ENCODE measurements around the gene FSCN2. TPM values are rescaled to one million over a fixed set of nuclear protein-coding genes. Genes with fewer than 3 reads are reported as not detected.

Gene FSCN2
- total RNA-seq, 6 experiments from 2014 or later: 0.71 to 1.4 (median 0.99) TPM

DNA sequence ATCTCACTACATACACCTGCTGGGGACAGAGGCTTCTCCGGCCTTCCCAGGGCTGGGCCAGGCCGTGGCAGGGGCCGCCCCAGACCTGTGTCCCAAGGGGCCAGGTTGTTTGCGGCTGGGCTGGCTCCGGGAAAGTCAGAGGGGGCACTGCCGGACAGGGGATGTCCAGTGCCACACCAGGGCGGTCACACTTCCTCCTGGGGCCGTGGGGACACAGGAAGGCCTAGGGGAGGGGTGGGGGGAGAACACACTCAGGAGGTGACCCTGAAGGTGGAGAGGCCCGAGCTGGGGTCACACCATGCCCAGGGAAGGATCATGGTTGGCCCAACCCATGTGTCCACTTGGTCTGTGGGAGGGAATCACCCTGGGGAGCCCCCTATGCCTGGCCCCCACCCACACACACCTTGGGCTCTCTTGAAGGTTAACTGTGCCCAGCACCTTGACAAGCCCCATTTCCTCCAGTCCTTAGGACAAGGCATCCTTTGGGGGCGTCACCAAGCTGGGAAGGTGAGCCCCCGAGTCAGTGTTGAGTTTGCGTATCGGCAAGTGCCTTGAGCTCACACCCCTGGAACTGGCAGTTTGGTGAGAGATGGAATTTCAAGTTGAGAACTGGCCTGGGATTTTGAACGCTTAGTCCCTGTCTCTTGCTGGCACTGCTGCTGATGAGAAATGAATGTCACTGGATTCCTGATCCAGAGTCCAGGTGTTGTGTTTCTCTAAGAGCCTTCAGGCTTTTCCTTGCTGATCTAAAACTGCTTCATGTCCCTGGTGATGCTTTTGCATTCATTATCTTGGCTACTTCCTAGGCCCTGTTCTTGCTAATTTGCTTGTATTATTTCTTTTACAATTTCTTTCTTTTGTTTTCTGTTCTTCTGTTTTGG lies 7.9 kb upstream of the FSCN2 start:
- H3K4me1 Mint-ChIP-seq (ENCODE audit: low read depth): peaks cover 17% of the 10 kb centered on the region
- H3K9me3 Mint-ChIP-seq: no peaks in the 10 kb centered on the region
- H3K4me3 Mint-ChIP-seq: no peak overlapping the region
- DNase-seq: no peak
- no peak overlapping the region for H3K27ac Mint-ChIP-seq
- peaks cover 2% of the 10 kb centered on the region; the same call in 1 of the 2 replicates for H3K27me3 Mint-ChIP-seq (ENCODE audit: insufficient read depth)
- H3K36me3 Mint-ChIP-seq (ENCODE audit: low read depth): peaks cover 6% of the 10 kb centered on the region
- TF ChIP-seq, protein P1, sequence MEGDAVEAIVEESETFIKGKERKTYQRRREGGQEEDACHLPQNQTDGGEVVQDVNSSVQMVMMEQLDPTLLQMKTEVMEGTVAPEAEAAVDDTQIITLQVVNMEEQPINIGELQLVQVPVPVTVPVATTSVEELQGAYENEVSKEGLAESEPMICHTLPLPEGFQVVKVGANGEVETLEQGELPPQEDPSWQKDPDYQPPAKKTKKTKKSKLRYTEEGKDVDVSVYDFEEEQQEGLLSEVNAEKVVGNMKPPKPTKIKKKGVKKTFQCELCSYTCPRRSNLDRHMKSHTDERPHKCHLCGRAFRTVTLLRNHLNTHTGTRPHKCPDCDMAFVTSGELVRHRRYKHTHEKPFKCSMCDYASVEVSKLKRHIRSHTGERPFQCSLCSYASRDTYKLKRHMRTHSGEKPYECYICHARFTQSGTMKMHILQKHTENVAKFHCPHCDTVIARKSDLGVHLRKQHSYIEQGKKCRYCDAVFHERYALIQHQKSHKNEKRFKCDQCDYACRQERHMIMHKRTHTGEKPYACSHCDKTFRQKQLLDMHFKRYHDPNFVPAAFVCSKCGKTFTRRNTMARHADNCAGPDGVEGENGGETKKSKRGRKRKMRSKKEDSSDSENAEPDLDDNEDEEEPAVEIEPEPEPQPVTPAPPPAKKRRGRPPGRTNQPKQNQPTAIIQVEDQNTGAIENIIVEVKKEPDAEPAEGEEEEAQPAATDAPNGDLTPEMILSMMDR (IDR thresholded peaks at IDR 0.05): no peak

DNA sequence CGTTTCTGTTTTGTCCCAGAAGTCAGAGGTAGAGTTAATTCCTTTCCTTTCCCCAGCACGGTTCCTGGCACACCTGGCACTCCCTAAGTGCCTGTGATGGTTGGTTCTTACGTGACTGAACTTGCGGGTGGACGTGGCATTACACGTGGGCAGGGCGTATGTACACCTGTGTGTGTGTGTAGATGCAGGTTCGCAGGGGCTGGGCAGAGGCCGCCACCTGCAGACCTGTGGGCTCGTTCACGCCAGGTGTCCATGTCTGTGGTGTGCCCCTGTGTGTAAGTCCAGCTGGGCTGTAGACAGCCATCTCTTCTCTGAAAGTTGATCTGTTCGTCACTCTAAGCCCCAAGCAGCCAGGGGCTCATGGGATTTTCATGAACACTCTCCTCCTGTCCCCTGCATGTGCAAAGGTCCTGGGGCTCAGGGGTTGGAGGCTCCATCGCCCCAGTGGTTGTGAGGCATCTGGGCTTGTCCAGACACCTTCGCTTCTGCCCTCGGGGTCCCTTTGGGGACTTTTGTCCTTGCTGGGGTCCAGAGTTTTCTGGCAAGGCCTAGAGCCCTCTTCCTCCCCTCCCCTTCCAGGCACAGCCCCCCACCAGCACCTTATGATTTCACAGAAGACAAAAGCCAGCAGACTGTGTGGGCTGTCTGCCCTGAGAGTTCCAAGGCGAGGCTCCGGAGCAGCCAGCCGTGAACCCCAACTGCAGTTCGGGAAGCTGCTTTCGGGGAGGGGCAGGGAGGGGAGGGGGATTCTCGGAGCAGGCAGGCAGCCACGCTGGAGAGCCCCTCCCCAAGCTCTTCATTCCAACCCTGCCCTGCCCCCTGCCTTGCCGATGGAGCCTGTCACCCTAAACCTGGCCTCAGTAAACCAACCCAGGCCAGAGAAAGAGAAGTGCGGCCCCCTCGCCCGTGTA lies 5.4 kb upstream of the FSCN2 start:
- H3K4me1 Mint-ChIP-seq (ENCODE audit: low read depth): peaks cover 7% of the 10 kb centered on the region
- H3K27me3 Mint-ChIP-seq (ENCODE audit: insufficient read depth): peaks cover 2% of the 10 kb centered on the region; the same call in 1 of the 2 replicates
- no peak for DNase-seq
- no peaks in the 10 kb centered on the region for H3K9me3 Mint-ChIP-seq
- H3K27ac Mint-ChIP-seq: no peak overlapping the region
- H3K4me3 Mint-ChIP-seq: no peak overlapping the region
- TF ChIP-seq, protein P1 (IDR thresholded peaks at IDR 0.05): peak; percentile 49
- no peaks in the 10 kb centered on the region; the same call in 1 of the 2 replicates for H3K36me3 Mint-ChIP-seq (ENCODE audit: low read depth)

DNA sequence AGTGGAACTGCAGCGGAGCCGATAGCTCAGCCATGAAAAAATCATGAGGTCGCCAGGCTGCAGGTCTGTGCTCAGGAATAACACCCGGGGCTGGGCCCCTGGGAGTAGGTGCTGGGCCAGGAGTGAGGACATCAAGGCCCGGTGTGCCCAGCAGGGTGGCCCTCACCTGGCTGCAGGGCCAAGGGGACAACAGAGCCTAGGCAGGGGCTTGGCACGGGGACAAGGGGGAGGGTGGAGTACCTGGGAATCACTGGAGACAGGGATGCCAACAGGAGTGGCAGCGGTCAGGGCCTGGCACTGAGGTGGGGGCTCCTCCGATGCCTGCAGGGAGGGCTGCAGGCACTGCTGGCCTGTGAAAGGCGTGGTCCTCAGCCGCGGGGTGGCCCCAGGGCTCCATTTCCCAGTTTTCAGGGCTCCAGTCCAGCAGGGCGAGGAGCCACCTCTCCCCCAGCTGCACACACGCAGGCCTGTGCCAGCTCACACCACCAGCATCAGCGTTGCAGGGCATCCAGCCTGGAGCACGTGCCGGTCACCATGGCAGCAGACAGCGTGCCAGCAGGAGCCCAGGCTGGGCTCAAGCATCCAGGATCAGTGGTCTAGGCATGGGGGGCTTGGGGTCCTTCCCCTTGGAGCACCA lies 4.7 kb upstream of the FSCN2 start:
- H3K4me1 Mint-ChIP-seq (ENCODE audit: low read depth): no peaks in the 10 kb centered on the region; the same call in 1 of the 2 replicates
- TF ChIP-seq, protein P1 (IDR thresholded peaks at IDR 0.05): no peak
- DNase-seq: peak; percentile 68
- H3K27me3 Mint-ChIP-seq (ENCODE audit: insufficient read depth): peaks cover 2% of the 10 kb centered on the region; the same call in 1 of the 2 replicates
- no peaks in the 10 kb centered on the region for H3K9me3 Mint-ChIP-seq
- peak overlapping the region; percentile 38; the same call in 1 of the 2 replicates for H3K27ac Mint-ChIP-seq
- H3K36me3 Mint-ChIP-seq (ENCODE audit: low read depth): no peaks in the 10 kb centered on the region; the same call in 1 of the 2 replicates
- no peak overlapping the region for H3K4me3 Mint-ChIP-seq

DNA sequence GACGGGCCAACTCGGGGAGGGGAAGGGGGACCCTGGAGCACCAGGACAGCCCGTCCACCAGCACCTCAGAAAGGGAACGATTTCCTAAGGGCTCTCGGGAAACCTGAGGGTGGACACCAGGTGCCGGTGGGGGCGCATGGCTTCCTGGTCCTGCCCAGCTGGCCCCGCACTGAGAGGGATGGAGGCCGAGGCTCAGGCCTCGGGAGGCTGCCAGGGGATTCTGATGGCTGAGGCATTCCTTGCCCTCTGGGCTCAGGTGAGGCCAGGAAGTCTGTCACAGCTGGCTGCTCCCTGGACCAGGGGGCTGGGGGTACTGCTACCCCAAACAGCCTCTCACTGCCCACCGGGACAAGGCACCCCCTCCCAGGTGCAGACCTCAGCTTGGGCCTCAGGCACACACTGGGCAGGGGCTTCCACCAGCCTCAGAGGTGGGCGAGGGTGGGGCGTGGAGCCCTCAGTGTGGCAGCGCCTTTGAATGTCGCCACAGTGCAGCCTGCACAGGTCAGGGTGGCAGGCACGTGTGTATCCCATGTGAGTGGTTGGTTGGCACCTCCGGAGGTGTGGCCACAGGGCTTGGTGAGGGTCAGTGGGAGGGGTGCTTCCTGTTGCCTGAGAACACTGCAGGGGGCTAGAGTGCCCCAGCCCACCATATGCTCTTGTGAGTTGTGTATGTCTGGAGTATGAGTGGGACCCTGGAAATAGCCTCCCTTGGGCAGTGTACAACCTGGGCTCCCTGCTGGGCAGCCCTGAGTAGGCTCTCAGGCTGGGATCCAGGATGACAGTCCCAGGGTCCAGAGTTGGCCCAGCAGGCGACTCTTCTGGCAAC lies 3.9 kb upstream of the FSCN2 start:
- Mint-ChIP-seq H3K4me3 (no peak overlapping the region), H3K4me1 (ENCODE audit: low read depth) (no peaks in the 10 kb centered on the region; the same call in 1 of the 2 replicates), H3K36me3 (ENCODE audit: low read depth) (no peaks in the 10 kb centered on the region; the same call in 1 of the 2 replicates), H3K27me3 (ENCODE audit: insufficient read depth) (peaks cover 2% of the 10 kb centered on the region; the same call in 1 of the 2 replicates), H3K9me3 (no peaks in the 10 kb centered on the region), H3K27ac (0 out of 2 replicates have a peak overlapping the region, but pooled peaks have one; percentile 38)
- no peak for DNase-seq
- TF ChIP-seq, protein P1 (IDR thresholded peaks at IDR 0.05): no peak
